ENCODE measurements around the gene SLC25A52.
"Not testable (repeated sequence)": the region's sequence is repeated elsewhere in the genome, so short reads cannot be mapped to it uniquely, and the experiment has no call there.

DNA sequence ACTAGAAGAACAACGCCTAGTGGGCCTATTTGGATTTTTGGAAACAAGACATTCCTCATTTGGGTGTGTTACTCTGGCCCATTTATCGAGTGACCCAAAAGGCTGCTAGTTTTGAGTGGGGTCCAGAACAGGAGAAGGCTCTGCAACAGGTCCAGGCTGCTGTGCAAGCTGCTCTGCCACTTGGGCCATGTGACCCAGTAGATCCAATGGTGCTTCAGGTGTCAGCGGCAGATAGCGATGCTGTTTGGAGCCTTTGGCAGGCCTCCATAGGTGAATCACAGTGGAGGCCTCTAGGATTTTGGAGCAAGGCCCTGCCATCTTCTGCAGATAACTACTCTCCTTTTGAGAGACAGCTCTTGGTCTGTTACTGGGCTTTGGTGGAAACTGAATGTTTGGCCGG lies 38.6 kb upstream of the SLC25A52 start:
- not testable (repeated sequence) for TF ChIP-seq CTCF (IDR thresholded peaks at IDR 0.05; ENCODE audit: low read depth, low read length, poor library complexity, severe bottlenecking); EZH2phosphoT487 (IDR thresholded peaks at IDR 0.05; ENCODE audit: borderline replicate concordance, low read length)

All from DOHH2 (cell line).